ENCODE data around the gene NPDC1.
A peak's percentile ranks its signal among the peaks of the same experiment; 100 is the strongest.
"Not testable (repeated sequence)": the region's sequence is repeated elsewhere in the genome, so short reads cannot be mapped to it uniquely, and the experiment has no call there.

Gene NPDC1

DNA sequence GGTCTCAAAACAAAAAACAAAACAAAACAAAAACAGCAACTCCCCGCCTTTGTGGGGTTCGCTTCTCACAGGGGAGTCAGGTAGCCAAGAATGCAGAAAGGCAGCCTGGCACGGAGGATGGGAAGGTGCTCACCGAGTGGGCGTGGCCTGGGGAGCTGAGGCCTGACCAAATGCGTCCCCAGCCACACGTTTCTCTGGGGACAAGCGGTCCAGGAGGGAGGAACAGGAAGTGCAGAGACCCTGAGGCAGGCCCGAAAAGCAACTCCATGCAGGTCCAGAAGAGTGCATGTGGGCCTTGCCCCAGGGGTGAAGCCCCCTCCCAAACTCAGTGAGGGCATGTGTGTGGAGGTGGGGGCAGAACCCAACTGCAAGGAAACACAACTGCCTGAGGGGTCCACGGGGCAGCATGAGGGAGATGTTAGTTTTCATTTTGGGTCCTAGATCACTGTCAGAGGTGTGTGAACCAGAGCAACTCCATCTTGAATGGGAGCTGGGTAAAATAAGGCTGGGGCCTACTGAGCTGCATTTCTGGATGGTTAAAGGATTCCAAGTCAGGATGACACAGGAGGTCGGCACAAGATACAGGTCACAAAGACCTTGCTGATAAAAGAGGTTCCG lies 28.8 kb upstream of the NPDC1 start:
- DNase-seq: no peak

DNA sequence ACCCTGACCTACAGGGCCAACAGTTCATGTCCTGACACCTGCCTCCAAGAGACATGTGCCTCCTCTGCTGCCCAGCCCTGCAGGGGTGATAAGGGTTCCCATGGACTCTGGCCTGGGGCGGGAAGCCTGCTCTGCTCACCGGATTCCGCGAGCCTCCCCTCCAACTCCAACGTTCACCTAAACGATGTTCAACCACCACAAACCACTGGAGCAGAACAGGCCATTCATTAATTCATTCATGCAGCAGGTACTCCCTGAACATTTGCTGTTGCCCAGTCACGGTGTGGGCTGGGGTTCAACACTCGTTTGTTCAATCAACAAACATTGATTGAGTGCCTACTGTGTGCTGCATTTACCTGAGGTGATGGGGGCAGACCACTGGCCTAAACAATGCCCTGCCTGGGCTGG lies 28.0 kb upstream of the NPDC1 start:
- DNase-seq: no peak

DNA sequence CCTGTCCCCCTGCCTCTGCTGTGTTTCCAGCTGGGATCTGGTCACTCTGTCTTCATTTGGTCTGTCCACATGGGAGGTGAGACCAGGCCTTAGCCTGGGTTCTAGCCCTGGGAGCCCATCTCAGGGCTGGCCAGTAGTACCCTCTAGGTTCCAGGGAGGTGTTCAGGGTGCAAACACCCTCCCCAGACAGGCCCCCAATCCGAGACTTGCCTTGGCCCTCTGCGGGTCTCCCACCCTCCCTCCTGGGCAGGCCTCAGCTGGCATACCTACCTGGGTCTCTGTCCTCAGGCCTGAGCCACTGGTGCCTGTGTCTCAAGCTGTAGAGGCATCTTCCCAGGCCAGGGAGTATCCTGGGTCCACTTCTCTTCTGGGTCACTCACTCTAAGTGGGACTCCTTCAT lies 25.3 kb upstream of the NPDC1 start:
- no peak for DNase-seq

DNA sequence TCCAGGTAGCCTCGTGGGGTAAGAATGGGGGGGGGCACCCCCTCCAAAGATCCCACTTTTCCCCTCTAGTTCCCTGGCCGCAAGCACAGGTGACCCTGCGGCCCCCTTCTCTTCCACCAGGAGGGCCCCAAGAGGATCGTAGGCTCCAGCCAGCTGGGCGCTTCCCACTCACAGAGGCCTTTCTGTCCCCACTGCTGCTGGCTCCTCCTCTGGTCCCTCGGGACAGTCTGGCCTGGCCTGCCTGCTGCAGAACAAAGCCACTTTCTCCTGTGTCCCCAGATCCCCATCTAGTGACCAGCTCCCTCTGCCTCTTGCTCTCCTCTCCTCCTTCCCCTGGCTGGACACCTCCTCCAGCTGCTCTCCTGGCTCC lies 24.9 kb upstream of the NPDC1 start:
- DNase-seq: no peak

DNA sequence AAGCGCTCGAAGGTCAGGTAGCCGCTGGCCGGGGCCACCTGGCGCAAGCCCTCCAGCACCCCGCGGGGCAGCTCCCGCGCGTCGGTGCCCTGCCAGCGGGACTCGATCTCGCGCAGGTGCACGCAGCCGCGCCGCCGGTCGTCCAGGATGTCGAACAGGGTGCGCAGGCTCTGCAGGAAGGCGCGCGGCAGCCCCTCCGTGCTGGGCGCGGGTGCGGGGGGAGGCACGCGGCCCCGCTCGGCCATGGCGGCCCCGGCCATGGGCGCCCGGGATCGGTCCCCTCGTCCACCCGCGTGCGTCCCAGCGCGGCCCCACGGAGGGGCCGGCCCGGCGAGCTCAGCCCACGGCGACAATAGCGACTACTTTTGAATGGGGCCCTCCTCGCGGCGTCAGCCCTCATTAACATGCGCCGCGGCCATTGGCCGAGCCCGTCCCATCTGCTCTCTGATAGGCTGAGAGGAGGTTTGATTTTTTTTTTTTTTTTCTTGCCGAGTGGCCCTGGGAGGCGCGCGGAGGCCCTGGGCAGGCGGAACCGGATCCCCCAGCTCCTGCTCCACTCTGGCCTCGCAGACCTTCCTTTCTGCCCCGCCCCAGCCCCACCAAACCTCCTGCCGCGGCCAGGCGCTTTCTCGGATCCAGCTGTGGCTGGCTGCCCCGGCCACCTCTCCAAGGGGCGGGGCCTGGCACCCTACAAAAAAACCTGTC lies 24.4 kb upstream of the NPDC1 start, which contains the start of gene SAPCD2:
Gene SAPCD2 (minus strand): TSS at position 357 of the 705 bp plus-strand sequence. CDS start 97 bp downstream, at position 260.
- DNase-seq: peak; percentile 98

DNA sequence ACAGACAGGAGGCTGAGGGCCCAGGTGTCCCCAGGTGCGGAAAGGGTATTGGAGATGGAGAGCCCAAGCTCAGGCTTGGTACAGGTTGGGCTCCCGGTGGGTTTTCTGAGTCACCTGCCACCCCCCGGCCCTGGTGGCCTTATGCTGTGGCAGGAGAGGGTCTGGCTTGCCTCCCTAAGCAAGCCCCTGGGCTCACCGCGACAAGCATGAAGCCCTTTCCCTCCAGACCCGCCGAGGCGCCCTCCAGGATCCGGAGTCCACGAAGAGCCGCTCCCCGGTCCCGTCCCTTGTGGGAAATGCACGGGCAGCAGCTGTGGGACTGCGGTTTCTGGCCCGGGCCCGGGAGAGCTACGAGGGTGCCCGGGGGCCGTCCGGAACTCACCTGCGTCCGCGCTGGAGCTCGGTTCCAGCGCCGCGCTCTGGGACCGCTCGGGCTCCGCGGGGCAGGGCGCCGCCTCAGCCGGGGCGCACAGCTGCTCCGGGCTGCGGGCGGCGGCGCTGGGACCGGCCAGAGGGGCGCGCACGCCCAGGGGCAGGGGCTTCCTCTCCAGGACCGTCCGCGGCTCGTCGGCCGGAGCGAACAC lies 23.6 kb upstream of the NPDC1 start:
- peak; percentile 43 for DNase-seq

DNA sequence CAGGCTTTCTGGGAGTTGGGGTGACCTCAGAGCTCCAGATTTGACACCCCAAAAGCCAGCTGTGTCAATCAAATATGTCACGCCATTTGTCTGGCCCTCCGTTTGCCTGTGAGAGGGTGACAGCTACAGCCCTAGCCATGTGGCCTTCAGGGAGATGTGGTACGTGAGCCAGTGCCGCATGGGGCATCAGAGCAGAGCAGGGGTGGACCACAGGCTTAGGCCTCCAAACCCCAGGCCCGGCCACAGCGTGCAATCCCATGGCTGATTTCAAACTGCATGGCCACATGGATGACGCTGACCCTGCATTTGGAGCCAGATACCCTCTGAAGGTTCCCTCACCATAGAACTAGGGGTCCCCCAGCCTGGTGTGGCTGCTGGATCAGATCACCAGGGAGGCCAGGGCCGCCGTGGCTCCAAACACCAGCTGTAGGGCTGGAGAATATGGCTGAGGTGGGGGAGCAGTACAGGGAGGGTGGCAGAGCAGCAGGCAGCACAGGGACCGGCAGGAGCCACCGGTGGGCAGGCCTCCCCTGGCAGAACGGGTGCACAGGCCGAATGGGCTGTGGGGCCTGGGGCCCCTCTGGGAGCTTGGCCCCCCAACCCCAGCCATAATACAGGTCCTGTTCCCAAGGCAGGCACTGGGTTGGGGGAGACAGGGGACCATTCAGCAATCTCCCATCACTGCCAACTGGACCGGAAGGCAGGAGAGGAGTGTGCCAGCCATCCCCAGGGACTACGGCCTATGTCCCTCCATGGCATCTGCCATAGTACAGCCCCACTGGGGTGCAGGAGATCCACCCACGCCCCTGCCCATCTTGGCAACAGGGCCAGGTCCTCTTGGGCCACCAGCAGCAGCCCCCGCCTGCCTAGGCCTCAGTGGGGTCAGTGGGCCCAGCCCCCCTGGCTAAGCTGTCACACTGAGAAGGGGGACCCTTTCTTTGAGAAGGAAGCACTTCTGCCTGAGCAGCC lies 22.8 kb upstream of the NPDC1 start:
- no peak for DNase-seq

DNA sequence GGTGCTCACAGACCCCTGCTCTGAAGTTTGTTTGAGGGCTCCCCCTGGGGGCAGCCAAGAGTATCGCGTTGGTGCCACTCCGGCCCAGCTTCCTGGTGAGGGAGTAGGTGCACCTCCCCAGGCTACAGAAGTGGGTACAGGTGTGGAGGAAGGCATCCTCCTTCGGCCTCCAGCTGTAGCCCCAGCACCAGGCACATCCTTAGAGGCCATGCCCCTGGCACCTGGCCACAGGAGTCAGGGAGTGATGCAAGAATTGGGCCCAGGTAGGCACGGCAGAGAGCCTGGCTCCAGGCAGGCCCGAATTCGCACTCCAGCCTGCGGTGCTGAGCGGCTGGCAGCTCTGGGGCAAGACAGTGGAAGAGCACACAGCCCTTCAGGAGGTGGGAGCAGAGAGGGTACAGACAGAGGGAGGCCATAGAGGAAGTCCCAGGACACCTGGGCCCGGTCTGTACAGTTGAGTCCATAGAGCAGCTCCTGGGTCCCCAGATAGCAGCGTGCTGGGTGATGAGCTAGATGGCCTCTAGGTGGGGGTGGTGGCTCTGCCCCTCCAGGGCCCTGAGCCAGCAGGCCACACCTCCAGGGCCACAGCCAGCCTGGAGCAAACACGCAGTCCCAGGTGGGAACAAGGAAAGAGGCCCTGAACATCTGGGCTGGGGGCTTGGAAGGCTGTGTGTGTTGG lies 22.0 kb upstream of the NPDC1 start:
- DNase-seq: peak; percentile 95

DNA sequence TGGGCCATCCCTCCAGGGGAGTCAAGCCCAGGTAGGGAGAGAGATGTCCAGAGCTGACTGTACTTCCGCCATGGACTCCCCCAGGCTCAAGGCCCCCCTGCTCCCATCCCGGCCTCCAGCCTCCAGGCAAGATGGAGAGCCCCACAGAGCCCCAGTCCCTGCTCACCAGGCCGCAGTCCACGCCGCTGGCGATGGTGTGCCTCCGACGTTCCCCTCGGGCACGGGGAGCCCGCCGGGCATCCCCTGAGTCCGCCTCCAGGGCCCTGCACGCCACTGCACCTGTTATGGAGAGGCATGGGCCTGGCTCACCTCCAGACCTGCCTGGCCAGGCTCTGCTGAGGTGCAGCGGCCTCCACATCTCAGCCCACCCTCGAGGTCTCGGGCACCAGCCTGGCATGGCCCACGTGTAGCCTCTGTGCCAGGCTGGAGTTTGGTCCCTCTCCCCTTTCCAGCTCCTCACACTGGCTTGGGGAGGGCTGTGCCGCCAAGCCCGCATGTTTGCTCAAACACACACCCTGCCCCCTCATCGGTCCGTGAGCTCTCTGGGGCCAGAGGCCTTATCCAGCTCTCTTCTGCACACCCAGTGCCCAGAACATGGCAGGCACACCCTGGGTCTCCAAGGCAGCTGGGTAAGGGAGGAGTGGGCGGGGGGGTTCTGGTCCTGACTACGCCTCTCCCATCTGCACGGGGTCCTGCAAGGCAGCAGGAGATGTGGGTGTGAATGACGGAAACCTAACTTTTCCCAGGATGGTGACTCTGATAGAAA lies 20.3 kb upstream of the NPDC1 start:
- DNase-seq: no peak

DNA sequence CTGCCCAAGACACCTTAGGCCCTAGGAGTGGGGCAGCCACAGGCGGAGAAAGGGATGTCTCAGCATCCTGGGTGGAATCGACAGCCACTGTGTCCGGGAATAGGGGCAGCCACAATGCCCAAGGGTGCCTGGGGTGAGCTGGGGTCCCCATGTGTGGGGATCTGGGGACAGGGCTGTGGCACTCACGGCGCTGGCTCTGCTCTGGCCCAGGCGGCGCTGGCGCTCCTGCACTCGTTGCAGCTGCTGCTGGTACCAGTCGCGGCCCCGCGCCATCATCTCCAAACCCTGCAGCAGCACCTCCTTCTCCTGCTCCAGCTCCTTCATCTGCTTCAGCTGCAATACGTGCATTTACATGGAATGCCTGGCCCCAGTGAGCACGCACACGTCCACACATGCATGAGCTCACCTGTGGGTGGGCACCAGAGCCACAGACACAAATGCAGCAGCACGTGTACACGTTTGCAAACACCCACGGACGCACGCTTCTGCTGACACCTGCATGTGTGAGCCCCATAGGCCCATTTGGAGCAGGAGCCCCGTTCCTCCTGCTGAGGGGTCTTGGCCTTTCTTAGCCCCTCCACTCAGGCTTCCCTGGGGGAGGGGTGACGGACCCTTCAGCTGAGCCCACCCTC lies 19.5 kb upstream of the NPDC1 start:
- DNase-seq: no peak

DNA sequence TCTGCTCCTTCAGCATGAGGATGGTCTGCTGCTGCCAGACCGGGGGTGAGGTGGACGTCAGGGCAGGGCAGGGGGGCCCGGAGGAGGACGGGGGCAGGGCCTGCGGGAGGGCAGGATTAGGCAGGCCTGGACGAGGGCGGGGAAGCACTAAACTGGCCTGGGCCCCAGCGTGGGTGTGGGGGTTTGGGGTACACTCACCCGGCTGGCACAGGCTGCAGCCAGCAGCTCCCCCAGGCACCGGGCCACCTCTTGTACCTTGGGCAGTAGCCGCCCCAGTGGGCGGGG lies 18.8 kb upstream of the NPDC1 start:
- DNase-seq: no peak

DNA sequence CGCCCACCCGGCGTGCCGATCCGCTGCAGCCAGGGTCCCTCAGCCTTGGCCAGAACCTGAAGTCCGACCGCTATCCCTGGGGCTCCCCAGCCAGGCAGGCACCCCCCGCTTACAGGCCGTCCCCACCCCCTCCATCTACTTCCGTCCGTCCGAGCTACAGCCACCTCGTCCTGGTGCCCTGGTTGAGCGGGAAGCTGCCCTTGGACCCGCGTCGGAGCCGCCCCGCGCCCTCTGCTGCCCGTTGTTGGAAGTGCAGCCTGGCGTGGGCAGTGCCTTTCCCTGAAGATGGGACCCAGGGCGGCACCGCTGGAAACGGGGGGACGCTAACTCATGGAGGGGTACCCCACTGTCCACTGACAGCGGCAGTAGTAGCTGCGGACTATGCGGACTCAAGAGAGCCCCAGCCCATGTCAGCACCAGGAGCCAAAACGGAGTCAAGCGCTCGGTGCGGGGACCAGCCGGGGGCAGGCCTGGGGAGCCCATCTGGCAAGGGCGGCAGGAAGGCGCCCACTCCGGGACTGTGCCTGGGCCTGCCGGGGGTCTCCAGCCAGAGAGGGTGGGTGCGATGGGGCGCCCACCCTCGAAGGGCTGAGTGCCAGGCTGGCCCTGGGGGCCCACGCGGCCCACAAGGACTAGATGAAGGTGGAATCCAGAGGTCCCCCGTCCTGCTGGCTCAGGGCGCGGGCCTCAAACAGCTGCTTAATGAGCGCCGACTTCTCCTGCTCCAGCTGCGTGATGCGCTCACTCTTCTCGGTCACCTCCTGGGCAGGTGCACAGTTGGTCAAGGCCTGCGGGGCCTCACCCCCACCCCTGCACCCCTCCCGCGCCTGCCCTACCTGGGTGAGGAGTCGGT lies 18.3 kb upstream of the NPDC1 start:
- DNase-seq: peak; percentile 74

DNA sequence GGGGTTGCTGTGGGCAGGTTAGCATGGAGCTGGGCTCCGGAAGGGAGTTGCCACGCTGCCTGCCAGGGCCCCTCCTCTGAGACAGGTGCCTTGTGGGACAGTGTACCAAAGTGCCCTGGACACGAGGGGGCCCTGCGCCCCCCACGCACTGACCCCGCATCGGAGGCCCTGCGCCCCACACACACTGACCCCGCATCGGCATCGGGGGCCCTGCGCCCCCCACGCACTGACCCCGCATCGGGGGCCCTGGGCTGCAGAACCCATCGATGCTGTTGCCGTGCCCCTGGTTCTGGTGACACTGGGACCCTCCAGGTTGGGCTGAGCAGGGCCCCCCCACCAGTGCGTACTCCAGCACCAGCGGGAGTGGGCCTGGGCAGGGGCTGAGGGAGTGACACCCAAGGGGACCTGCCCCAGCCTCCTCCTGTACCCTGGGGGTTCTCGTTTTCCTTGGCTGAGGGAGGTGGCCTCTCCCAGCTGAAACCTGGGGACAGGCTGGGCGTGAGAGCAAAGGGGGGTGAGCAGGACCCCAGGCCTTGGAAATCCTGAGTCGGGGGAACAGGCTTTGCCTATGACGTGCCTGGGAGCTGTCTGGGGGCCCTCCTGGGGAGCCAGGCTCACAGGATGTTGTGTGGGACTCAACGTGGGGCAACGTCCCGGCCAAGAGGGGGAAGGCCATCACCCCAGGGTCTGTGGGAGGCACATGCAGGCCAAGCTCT lies 17.5 kb upstream of the NPDC1 start:
- DNase-seq: no peak

DNA sequence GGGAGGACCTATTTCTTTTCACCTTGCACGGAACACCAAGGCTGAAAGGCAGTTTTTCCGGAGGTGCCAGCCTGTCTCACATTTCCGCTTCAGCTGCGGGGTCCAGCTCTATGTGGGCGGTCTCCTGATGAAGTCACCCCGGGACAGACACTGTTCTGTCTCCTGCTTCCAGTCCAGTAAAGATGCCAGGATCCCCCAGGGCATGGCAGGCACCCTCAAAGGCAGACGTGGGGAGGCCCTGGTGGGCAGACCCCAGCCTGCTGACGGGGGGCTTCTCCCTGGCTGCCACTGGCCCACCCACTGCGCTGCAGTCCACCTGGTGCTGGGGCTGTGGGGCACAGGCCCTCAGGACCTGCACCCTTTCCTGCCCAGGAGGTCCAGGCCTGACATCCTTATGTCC lies 16.8 kb upstream of the NPDC1 start:
- not testable (repeated sequence) for DNase-seq

DNA sequence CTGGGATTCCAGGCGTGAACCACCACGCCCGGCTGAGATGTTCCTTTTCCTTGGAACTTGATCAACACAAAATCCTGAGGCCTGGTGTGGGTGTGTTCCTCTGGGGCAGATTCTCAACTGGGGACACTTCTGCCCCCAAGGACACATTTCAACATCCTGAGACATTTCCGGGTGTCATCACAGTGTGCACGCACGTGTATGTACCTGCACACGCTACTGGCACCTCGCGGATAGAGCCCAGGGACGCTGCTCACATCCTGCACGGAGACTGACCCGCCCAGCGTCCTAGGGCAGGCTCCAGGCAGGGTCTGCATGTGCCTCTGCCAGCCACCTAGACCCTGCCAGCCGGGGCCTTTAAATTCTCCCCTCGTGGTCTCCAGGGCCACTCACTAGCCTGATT lies 16.4 kb upstream of the NPDC1 start:
- no peak for DNase-seq

DNA sequence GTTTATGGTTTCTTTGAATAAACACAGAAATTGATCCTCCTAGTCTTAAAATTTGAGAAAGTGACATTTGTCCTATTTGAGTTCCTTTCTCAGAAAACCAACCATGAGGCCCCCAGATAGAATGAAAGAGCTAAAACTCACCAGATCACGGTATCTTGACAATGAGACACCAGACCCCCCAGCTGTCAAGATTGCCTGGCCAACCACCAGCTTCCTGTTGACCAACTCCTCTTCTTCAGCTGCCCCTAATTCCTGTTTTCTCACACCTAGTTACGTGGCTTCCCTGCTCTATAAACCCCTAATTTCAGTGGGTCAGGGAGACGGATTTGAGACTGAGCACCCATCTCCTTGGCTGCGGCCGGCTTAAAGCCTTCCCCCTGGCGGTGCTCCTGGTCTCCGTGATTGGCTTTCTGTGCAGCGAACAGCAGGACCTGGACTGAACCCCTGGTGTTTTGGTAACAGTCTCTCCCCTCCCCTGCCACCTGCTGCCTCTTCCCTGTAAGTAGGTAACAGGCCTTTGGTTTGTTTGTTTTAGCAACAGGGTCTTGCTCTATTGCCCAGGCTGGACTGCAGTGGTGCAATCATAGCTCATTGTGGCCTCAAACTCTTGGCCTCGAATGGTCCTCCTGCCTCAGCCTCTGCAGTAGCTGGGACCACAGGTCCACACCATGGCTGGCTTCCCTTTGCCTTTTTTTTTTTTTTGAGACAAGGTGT lies 12.7 kb upstream of the NPDC1 start:
- DNase-seq: peak; percentile 59

DNA sequence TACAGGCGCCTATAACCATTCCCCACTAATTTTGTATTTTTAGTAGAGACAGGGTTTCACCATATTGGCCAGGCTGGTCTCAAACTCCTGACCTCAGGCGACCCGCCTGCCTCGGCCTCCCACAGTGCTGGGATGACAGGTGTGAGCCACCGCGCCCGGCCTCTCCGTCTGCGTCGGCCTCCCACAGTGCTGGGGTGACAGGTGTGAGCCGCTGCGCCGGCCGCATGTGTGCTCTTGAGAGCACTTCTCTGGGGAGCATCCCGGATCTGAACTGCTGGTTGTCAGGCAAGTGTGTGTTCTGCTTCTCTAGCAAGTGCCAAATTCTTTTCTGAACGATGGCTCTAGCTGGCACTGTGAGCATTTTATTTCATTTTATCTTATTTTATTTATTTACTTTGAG lies 11.6 kb upstream of the NPDC1 start:
- DNase-seq: no peak

DNA sequence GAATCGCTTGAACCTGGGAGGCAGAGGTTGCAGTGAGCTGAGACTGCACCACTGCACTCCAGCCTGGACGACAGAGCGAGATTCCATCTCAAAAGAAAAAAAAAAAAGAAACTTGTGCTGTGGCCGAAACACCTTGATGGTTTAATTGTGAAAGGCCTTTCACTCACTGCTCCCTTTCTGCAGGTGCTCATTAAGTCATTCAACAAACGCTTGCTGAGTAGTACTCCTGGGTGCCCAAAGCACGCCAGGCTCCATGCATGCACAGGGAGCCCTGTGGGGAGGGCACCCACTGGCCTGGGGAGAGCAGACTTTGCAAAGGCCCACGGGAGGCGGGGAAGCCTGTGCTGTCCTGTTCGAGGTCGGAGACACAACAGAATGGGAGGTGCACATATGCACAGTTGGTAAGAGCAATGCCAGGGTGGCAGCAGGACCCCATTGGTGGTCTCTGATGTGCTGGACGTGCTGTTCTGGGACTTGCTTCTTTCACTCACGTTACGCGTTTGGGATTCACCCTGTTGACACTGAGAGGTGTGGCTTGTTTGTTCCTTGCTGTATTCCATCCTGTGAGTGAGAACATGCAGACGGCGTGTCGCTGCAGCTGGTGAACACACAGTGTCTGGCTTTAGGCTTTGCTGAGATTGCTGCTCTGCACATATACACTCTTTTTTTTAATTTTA lies 10.9 kb upstream of the NPDC1 start:
- DNase-seq: no peak

Data from hematopoietic multipotent progenitor cell treated with erythropoietin and hydrocortisone succinate and interleukin-3 and kit ligand, for 4 days (in vitro differentiated cells).